Panc1 (cell line): ENCODE measurements around the gene ADGRL1. TPM values are rescaled to one million over a fixed set of nuclear protein-coding genes. Genes with fewer than 3 reads are reported as not detected.
A peak's percentile ranks its signal among the peaks of the same experiment; 100 is the strongest.

Source experiments
- ATAC-seq: fragments of 200-7000 bp; cut with Tn5 transposase; 2 replicates; pipeline ENCODE4 v1.9.1; 2020; ENCODE audit warnings: mild to moderate bottlenecking, moderate library complexity
- BruUV-seq: library from RNA; stranded (reverse); fragments of 400-500 nt; replicated peaks from 2 replicates; lab custom pipeline; 2021; lab: Mats Ljungman, UMichigan
- CTCF ChIA-PET: fragments of 300-600 bp; sonication (Branson Sonifier 250); formaldehyde crosslinking; loops from one replicate; lab custom pipeline; 2022; ENCODE audit warnings: antibody characterized with exemption; lab: Charles Lee
- POLR2A ChIA-PET: fragments of 300-600 bp; sonication (Branson Sonifier 250); formaldehyde crosslinking; loops from one replicate; lab custom pipeline; 2022; ENCODE audit warnings: antibody characterized with exemption; lab: Charles Lee
- DNase-seq: peaks from one replicate; pipeline ENCODE4 v3.0.0-alpha.2; 2010; ENCODE audit warnings: low read depth, low spot score
- H3K27ac ChIP-seq: 2 replicates; pipeline ENCODE4 v1.5.1; 2011; ENCODE audit warnings: mild to moderate bottlenecking, low read length, inconsistent platforms
- H3K27me3 ChIP-seq: fragments of 200-500 bp; sonication (Bioruptor generic); 2 replicates; pipeline ENCODE4 v1.6.0; 2014; ENCODE audit warnings: low read length, inconsistent platforms; ENCODE audit not compliant: control insufficient read depth, insufficient read depth
- H3K36me3 ChIP-seq: fragments of 200-500 bp; sonication (Bioruptor generic); 2 replicates; pipeline ENCODE4 v1.5.1; 2014; ENCODE audit warnings: inconsistent platforms, mild to moderate bottlenecking, low read length, moderate library complexity; ENCODE audit not compliant: control insufficient read depth, insufficient read depth
- H3K4me1 ChIP-seq: 2 replicates; pipeline ENCODE4 v1.5.1; 2011; ENCODE audit warnings: inconsistent platforms, mild to moderate bottlenecking, low read length, moderate library complexity; ENCODE audit not compliant: control insufficient read depth, insufficient read depth
- H3K4me3 ChIP-seq, 2 experiments: 2 replicates each; pipeline ENCODE4 v1.5.1; 2011 to 2012; ENCODE audit warnings: low read depth in 2 of 2, low read length in 2 of 2, mild to moderate bottlenecking in 2 of 2, inconsistent platforms in 1 of 2, moderate library complexity in 1 of 2
- H3K9me3 ChIP-seq: fragments of 200-500 bp; sonication (Bioruptor generic); 2 replicates; pipeline ENCODE4 v1.5.1; 2014; ENCODE audit warnings: low read depth, mild to moderate bottlenecking, inconsistent platforms, low read length, moderate library complexity; ENCODE audit not compliant: control insufficient read depth, insufficient read depth
- POLR2AphosphoS5 ChIP-seq: IDR thresholded peaks from 2 replicates; pipeline ENCODE4 v1.6.1; 2012; ENCODE audit warnings: mild to moderate bottlenecking, low read depth, low read length, moderate library complexity
- SIN3A ChIP-seq: IDR thresholded peaks from 2 replicates; pipeline ENCODE4 v1.6.1; 2012; ENCODE audit warnings: low read depth, mild to moderate bottlenecking, low read length, moderate library complexity, borderline replicate concordance; ENCODE audit not compliant: insufficient read depth
- TCF7L2 ChIP-seq: IDR thresholded peaks from 2 replicates; pipeline ENCODE4 v1.6.1; 2011; ENCODE audit warnings: mild to moderate bottlenecking, low read depth, low read length, inconsistent platforms
- in situ Hi-C: cut with HindIII; loops from 2 replicates; pipeline ENCODE4 v1.10.0; 2016; ENCODE audit warnings: low sequenced_read_pairs, low pct_unique_long_range_greater_than_20kb
- intact Hi-C: fragments of 100-400 bp; cut with micrococcal nuclease; formaldehyde crosslinking; loops from one replicate; pipeline ENCODE4 v1.10.0; 2022; ENCODE audit not compliant: unreplicated experiment
- total RNA-seq: library from RNA; stranded (reverse); gene quantifications from one replicate; pipeline ENCODE4 v1.2.1, GENCODE V29; 2021; ENCODE audit not compliant: unreplicated experiment
- TF ChIP-seq, protein P1 (sequence below): fragments of 450-650 bp; IDR thresholded peaks from 2 replicates; pipeline ENCODE4 v1.5.1; 2017; ENCODE audit warnings: mild to moderate bottlenecking
- TF ChIP-seq, protein P2 (sequence below), 2 experiments: IDR thresholded peaks; 2 replicates each; pipeline ENCODE4 v1.6.1; 2011 to 2012; ENCODE audit warnings: low read depth in 2 of 2, control low read depth in 1 of 2, low read length in 1 of 2, mild to moderate bottlenecking in 1 of 2, moderate library complexity in 1 of 2; ENCODE audit not compliant: insufficient read depth in 1 of 2

The ADGRL1 gene
- total RNA-seq, 1 experiment from 2014 or later, result 37.7 TPM

DNA sequence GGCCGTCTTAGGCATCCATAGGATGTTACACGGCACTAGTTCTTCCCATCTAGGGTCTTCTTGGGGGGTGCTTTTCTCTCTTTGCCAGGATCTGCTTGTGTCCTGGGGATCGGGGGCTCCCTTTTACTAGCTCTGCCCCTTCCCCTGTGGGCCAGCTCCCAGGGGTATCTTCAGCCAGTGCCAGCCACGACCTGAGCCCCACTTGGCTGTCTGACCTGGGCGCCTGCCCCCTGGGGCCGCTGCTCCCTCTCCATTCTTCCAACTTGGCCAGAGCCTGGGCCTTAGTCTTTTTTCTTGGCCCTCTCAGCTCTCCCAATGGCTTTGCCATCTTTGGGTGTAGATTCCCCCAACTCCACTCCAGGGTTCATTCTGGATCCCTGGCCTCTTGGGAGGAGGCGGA is 91.5 kb downstream of the ADGRL1 start:
- Histone ChIP-seq H3K9me3 (no peaks in the 10 kb centered on the region), H3K27me3 (no peaks in the 10 kb centered on the region), H3K4me1 (peaks cover 41% of the 10 kb centered on the region), H3K27ac (no peak overlapping the region), H3K36me3 (no peaks in the 10 kb centered on the region), H3K4me3 (no peak overlapping the region)
- in situ Hi-C loops (no loop called here), intact Hi-C loops (no loop called here)
- POLR2A ChIA-PET, result interaction anchor here (0.6 kb wide), 1 partner anchor 216 kb away, joined by 4 read pairs; no protein-coding TSS in a partner anchor
- CTCF ChIA-PET, result interaction anchor here (0.6 to 1.5 kb wide), 3 partner anchors 22 to 260 kb away, joined by 3 to 5 read pairs (median 4); partner anchors contain the start of gene ASF1B
- no peak for ATAC-seq
- no TSS peak for BruUV-seq
- no peak for DNase-seq
- TF ChIP-seq SIN3A, result no peak
- TF ChIP-seq, protein P1, sequence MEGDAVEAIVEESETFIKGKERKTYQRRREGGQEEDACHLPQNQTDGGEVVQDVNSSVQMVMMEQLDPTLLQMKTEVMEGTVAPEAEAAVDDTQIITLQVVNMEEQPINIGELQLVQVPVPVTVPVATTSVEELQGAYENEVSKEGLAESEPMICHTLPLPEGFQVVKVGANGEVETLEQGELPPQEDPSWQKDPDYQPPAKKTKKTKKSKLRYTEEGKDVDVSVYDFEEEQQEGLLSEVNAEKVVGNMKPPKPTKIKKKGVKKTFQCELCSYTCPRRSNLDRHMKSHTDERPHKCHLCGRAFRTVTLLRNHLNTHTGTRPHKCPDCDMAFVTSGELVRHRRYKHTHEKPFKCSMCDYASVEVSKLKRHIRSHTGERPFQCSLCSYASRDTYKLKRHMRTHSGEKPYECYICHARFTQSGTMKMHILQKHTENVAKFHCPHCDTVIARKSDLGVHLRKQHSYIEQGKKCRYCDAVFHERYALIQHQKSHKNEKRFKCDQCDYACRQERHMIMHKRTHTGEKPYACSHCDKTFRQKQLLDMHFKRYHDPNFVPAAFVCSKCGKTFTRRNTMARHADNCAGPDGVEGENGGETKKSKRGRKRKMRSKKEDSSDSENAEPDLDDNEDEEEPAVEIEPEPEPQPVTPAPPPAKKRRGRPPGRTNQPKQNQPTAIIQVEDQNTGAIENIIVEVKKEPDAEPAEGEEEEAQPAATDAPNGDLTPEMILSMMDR, result no peak
- TF ChIP-seq POLR2AphosphoS5, result no peak
- no peak for TF ChIP-seq TCF7L2

DNA sequence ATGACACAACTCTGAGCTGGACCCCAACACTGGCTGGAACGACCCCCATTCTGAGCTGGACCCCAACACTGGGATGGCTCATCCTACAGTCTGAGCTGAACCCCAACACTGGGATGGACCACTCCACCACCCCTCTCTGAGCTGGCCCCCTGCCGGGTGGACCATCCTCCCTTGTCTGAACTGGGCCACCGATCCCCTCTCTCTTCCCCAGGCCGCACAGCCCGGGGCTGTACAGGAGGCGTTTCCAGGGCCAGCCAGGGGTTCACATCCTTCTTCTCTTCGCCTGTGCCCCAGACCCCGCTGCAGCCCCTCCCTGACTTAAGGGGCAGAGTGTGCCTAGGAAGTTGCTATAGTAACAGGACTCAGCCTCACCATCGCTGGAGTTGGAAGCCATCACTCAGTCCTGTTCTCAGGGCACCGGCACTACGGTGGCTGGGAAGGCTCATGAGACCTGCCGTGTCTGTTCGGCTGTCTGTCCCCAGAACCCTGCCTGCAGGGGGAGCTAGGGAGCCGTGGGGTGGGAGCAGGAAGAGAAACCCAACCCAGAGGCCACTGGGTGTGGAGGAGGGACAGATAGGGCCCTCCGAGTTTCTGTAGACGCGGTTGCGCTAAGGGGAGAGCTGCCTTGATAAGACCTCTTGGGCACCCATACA is 92.1 kb downstream of the ADGRL1 start:
- DNase-seq, result no peak
- CTCF ChIA-PET, result interaction anchor here (0.5 to 1.5 kb wide), 4 partner anchors 9 to 259 kb away, joined by 4 to 9 read pairs (median 6); partner anchors contain the start of gene ASF1B
- H3K4me3 ChIP-seq, result 0 out of 4 replicates have a peak overlapping the region, but pooled peaks of 1 of the 2 experiments have one; percentile 2
- TF ChIP-seq POLR2AphosphoS5 (no peak), TCF7L2 (no peak), SIN3A (no peak)
- TF ChIP-seq, protein P2, sequence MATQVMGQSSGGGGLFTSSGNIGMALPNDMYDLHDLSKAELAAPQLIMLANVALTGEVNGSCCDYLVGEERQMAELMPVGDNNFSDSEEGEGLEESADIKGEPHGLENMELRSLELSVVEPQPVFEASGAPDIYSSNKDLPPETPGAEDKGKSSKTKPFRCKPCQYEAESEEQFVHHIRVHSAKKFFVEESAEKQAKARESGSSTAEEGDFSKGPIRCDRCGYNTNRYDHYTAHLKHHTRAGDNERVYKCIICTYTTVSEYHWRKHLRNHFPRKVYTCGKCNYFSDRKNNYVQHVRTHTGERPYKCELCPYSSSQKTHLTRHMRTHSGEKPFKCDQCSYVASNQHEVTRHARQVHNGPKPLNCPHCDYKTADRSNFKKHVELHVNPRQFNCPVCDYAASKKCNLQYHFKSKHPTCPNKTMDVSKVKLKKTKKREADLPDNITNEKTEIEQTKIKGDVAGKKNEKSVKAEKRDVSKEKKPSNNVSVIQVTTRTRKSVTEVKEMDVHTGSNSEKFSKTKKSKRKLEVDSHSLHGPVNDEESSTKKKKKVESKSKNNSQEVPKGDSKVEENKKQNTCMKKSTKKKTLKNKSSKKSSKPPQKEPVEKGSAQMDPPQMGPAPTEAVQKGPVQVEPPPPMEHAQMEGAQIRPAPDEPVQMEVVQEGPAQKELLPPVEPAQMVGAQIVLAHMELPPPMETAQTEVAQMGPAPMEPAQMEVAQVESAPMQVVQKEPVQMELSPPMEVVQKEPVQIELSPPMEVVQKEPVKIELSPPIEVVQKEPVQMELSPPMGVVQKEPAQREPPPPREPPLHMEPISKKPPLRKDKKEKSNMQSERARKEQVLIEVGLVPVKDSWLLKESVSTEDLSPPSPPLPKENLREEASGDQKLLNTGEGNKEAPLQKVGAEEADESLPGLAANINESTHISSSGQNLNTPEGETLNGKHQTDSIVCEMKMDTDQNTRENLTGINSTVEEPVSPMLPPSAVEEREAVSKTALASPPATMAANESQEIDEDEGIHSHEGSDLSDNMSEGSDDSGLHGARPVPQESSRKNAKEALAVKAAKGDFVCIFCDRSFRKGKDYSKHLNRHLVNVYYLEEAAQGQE (IDR thresholded peaks at IDR 0.05; ENCODE audit: insufficient read depth in 1 of 2, low read depth in 2 of 2, low read length in 1 of 2), result no peak
- TF ChIP-seq, protein P1, result no peak; the same call in 1 of the 2 replicates
- BruUV-seq, result no TSS peak
- POLR2A ChIA-PET, result no interaction called here
- intact Hi-C loops, result no loop called here
- no peaks in the 10 kb centered on the region for H3K9me3 ChIP-seq
- H3K36me3 ChIP-seq, result no peaks in the 10 kb centered on the region
- peak overlapping the region; percentile 34; the same call in 1 of the 2 replicates for H3K27ac ChIP-seq
- in situ Hi-C loops, result no loop called here
- H3K27me3 ChIP-seq, result no peaks in the 10 kb centered on the region
- H3K4me1 ChIP-seq, result peaks cover 36% of the 10 kb centered on the region
- ATAC-seq, result no peak
